HL-60 (cell line): ENCODE data around the gene METTL15.
"Not testable (repeated sequence)": the region's sequence is repeated elsewhere in the genome, so short reads cannot be mapped to it uniquely, and the experiment has no call there.

ENCODE experiments used
- DNase-seq, 2 experiments: peaks; one replicate each; pipeline ENCODE4 v3.0.0-alpha.2; 2010 to 2020; ENCODE audit warnings: low read depth in 1 of 2, low spot score in 1 of 2
- H3K27ac ChIP-seq: fragments of 250-450 bp; sonication (Bioruptor Pico); replicated peaks from 2 replicates; pipeline ENCODE4 v1.5.1; 2020; ENCODE audit warnings: mild to moderate bottlenecking, moderate library complexity
- H3K27me3 ChIP-seq: fragments of 250-450 bp; sonication (Bioruptor Pico); 2 replicates; pipeline ENCODE4 v1.5.1; 2021; ENCODE audit warnings: mild to moderate bottlenecking, moderate library complexity; ENCODE audit not compliant: insufficient read depth, poor library complexity, severe bottlenecking
- H3K4me3 ChIP-seq: replicated peaks from 2 replicates; pipeline ENCODE4 v1.5.1; 2011; ENCODE audit warnings: mild to moderate bottlenecking, control low read depth, low read length; ENCODE audit not compliant: insufficient read depth
- CTCF ChIP-seq: IDR thresholded peaks from one replicate; pipeline ENCODE4 v1.5.1; 2011; ENCODE audit warnings: low read length, control low read depth, inconsistent platforms; ENCODE audit not compliant: insufficient read depth
- GABPA ChIP-seq: IDR thresholded peaks from 2 replicates; pipeline ENCODE4 v1.6.1; 2012; ENCODE audit warnings: low read depth
- POLR2AphosphoS5 ChIP-seq: IDR thresholded peaks from 2 replicates; pipeline ENCODE4 v1.6.1; 2012; ENCODE audit warnings: low read depth
- REST ChIP-seq: IDR thresholded peaks from 2 replicates; pipeline ENCODE4 v1.6.1; 2012; ENCODE audit warnings: low read depth; ENCODE audit not compliant: insufficient replicate concordance
- SPI1 ChIP-seq: IDR thresholded peaks from 2 replicates; pipeline ENCODE4 v1.6.1; 2012; ENCODE audit warnings: low read depth, mild to moderate bottlenecking, borderline replicate concordance

The METTL15 gene

GRCh38 chr11:28251257-28251656 is 143.1 kb downstream of the METTL15 start:
- Histone ChIP-seq H3K27ac (no peak overlapping the region), H3K4me3 (no peak overlapping the region), H3K27me3 (no peaks in the 10 kb centered on the region)
- TF ChIP-seq REST (no peak), POLR2AphosphoS5 (no peak), SPI1 (no peak), GABPA (no peak), CTCF (no peak)
- DNase-seq = no peak

- no peaks in the 10 kb centered on the region for H3K27me3 ChIP-seq
- H3K4me3 ChIP-seq = no peak overlapping the region
- no peak overlapping the region for H3K27ac ChIP-seq
- TF ChIP-seq GABPA = no peak
- DNase-seq = no peak
These were observed 149.6 kb downstream of the METTL15 start for GRCh38 chr11:28257761-28258160.

GRCh38 chr11:28259177-28259843 is 151.1 kb downstream of the METTL15 start:
- TF ChIP-seq REST (no peak), POLR2AphosphoS5 (no peak)
- Histone ChIP-seq H3K27me3 (no peaks in the 10 kb centered on the region), H3K27ac (no peak overlapping the region), H3K4me3 (no peak overlapping the region)
- DNase-seq = no peak

GRCh38 chr11:28268925-28269324 is 160.7 kb downstream of the METTL15 start:
- TF ChIP-seq CTCF = no peak
- no peak for TF ChIP-seq SPI1
- Histone ChIP-seq H3K27ac (no peak overlapping the region), H3K27me3 (no peaks in the 10 kb centered on the region), H3K4me3 (no peak overlapping the region)
- no peak for DNase-seq

- TF ChIP-seq CTCF = no peak
- TF ChIP-seq SPI1 = no peak
- no peak for TF ChIP-seq REST
- TF ChIP-seq POLR2AphosphoS5 = no peak
- TF ChIP-seq GABPA = no peak
- H3K27me3 ChIP-seq = no peaks in the 10 kb centered on the region
- no peak overlapping the region for H3K4me3 ChIP-seq
- no peak overlapping the region for H3K27ac ChIP-seq
- DNase-seq = no peak
These were observed 161.4 kb downstream of the METTL15 start for GRCh38 chr11:28269586-28269985.

GRCh38 chr11:28272247-28272646 is 164.1 kb downstream of the METTL15 start:
- not testable (repeated sequence) for H3K27ac ChIP-seq, H3K27me3 ChIP-seq, DNase-seq, H3K4me3 ChIP-seq
